Activated CD8-positive, alpha-beta T cell treated with anti-CD3 and anti-CD28 coated beads for 36 hours (primary cell): Measurements from ENCODE around the gene TENT4A. TPM values are rescaled to one million over a fixed set of nuclear protein-coding genes. Genes with fewer than 3 reads are reported as not detected.
A peak's percentile ranks its signal among the peaks of the same experiment; 100 is the strongest.

Source experiments
- ATAC-seq: fragments of 200-7000 bp; cut with Tn5 transposase; one replicate; pipeline ENCODE4 v1.10.0; 2021; ENCODE audit warnings: mild to moderate bottlenecking, moderate library complexity
- CTCF ChIA-PET: fragments of 350-600 bp; sonication (Branson Sonifier 250); formaldehyde crosslinking; loops from one replicate; lab custom pipeline; 2021; ENCODE audit warnings: antibody characterized with exemption; lab: Charles Lee
- POLR2A ChIA-PET: fragments of 350-600 bp; sonication (Branson Sonifier 250); formaldehyde crosslinking; loops from one replicate; lab custom pipeline; 2021; ENCODE audit warnings: antibody characterized with exemption; lab: Charles Lee
- DNase-seq: peaks from one replicate; pipeline ENCODE4 v3.0.0-alpha.2; 2020
- H3K27ac Mint-ChIP-seq: one replicate; pipeline ENCODE4 v1.8.0; 2021; ENCODE audit warnings: mild to moderate bottlenecking, mixed read lengths
- H3K27me3 Mint-ChIP-seq: one replicate; pipeline ENCODE4 v1.8.0; 2021; ENCODE audit warnings: mixed read lengths
- H3K36me3 Mint-ChIP-seq: one replicate; pipeline ENCODE4 v1.8.0; 2021; ENCODE audit warnings: low read depth, mixed read lengths
- H3K4me1 Mint-ChIP-seq: one replicate; pipeline ENCODE4 v1.8.0; 2021; ENCODE audit warnings: low read depth, mixed read lengths
- H3K4me3 Mint-ChIP-seq: one replicate; pipeline ENCODE4 v1.8.0; 2021; ENCODE audit warnings: mild to moderate bottlenecking, moderate library complexity, mixed read lengths
- H3K9me3 Mint-ChIP-seq: one replicate; pipeline ENCODE4 v1.8.0; 2021; ENCODE audit warnings: mixed read lengths
- CTCF ChIP-seq: fragments of 200-600 bp; IDR thresholded peaks from one replicate; pipeline ENCODE4 v1.8.0; 2022; ENCODE audit warnings: antibody characterized with exemption, mild to moderate bottlenecking
- intact Hi-C: fragments of 100-400 bp; cut with micrococcal nuclease; formaldehyde crosslinking; loops from one replicate; pipeline ENCODE4 v1.10.0; 2022
- total RNA-seq, 2 experiments: library from RNA; stranded (reverse); gene quantifications; one replicate each; pipeline ENCODE4 v1.2.3, GENCODE V29; 2021

Gene TENT4A
- total RNA-seq, 2 experiments from 2014 or later: 50.6 to 51.9 TPM

GRCh38 chr5:6755519-6755918, 42.3 kb downstream of the TENT4A start:
- ATAC-seq (no peak), DNase-seq (no peak)
- intact Hi-C loops: no loop called here
- H3K27ac Mint-ChIP-seq: no peak overlapping the region
- no peak overlapping the region for H3K4me3 Mint-ChIP-seq
- no peak for TF ChIP-seq CTCF
- POLR2A ChIA-PET: no interaction called here
- H3K27me3 Mint-ChIP-seq: no peaks in the 10 kb centered on the region
- peaks cover under 1% of the 10 kb centered on the region for H3K4me1 Mint-ChIP-seq
- CTCF ChIA-PET: no interaction called here
- no peaks in the 10 kb centered on the region for H3K9me3 Mint-ChIP-seq
- peaks cover 54% of the 10 kb centered on the region for H3K36me3 Mint-ChIP-seq

- intact Hi-C loops: no loop called here
- DNase-seq: no peak
- Mint-ChIP-seq H3K27ac (no peak overlapping the region), H3K9me3 (no peaks in the 10 kb centered on the region), H3K27me3 (no peaks in the 10 kb centered on the region), H3K4me1 (no peaks in the 10 kb centered on the region), H3K36me3 (peaks cover 52% of the 10 kb centered on the region), H3K4me3 (no peak overlapping the region)
- POLR2A ChIA-PET: no interaction called here
- no peak for TF ChIP-seq CTCF
- no peak for ATAC-seq
- CTCF ChIA-PET: no interaction called here
Observed at GRCh38 chr5:6755941-6756340, 42.7 kb downstream of the TENT4A start.

GRCh38 chr5:6757414-6757969, 44.3 kb downstream of the TENT4A start:
- intact Hi-C loops: no loop called here
- ChIA-PET POLR2A (no interaction called here), CTCF (no interaction called here)
- Mint-ChIP-seq H3K36me3 (peaks cover 40% of the 10 kb centered on the region), H3K4me3 (no peak overlapping the region), H3K4me1 (no peaks in the 10 kb centered on the region), H3K27me3 (no peaks in the 10 kb centered on the region), H3K9me3 (no peaks in the 10 kb centered on the region), H3K27ac (no peak overlapping the region)
- no peak for TF ChIP-seq CTCF
- no peak for ATAC-seq
- DNase-seq: no peak

GRCh38 chr5:6758236-6758635, 45.0 kb downstream of the TENT4A start:
- DNase-seq (no peak), ATAC-seq (peak; percentile 24)
- POLR2A ChIA-PET: no interaction called here
- TF ChIP-seq CTCF: no peak
- H3K4me1 Mint-ChIP-seq: no peaks in the 10 kb centered on the region
- CTCF ChIA-PET: interaction anchor here (1.0 to 1.4 kb wide), 2 partner anchors 11 to 13 kb away, joined by 3 to 4 read pairs; no protein-coding TSS in a partner anchor
- intact Hi-C loops: no loop called here
- H3K36me3 Mint-ChIP-seq: peaks cover 35% of the 10 kb centered on the region
- H3K27me3 Mint-ChIP-seq: no peaks in the 10 kb centered on the region
- no peaks in the 10 kb centered on the region for H3K9me3 Mint-ChIP-seq
- H3K27ac Mint-ChIP-seq: no peak overlapping the region
- H3K4me3 Mint-ChIP-seq: no peak overlapping the region

GRCh38 chr5:6758706-6759105, 45.5 kb downstream of the TENT4A start:
- no peaks in the 10 kb centered on the region for H3K27me3 Mint-ChIP-seq
- CTCF ChIA-PET: interaction anchor here (1.0 to 1.4 kb wide), 2 partner anchors 11 to 14 kb away, joined by 3 to 4 read pairs; no protein-coding TSS in a partner anchor
- no peak for TF ChIP-seq CTCF

More at GRCh38 chr5:6758706-6759105, 45.5 kb downstream of the TENT4A start:
- intact Hi-C loops: no loop called here
- no peak overlapping the region for H3K27ac Mint-ChIP-seq
- no peak overlapping the region for H3K4me3 Mint-ChIP-seq
- POLR2A ChIA-PET: no interaction called here
- H3K36me3 Mint-ChIP-seq: peaks cover 31% of the 10 kb centered on the region
- no peaks in the 10 kb centered on the region for H3K4me1 Mint-ChIP-seq
- DNase-seq: no peak
- no peak for ATAC-seq
- H3K9me3 Mint-ChIP-seq: no peaks in the 10 kb centered on the region
